Stimulated activated CD8-positive, alpha-beta memory T cell treated with anti-CD3 and anti-CD28 coated beads, Interleukin-4, amount 100 ng/mL, for 4 hours (primary cell): Measurements from ENCODE around the gene RSBN1L.

Experiments
- DNase-seq, 2 donors: peaks; one replicate each; pipeline ENCODE4 v3.0.0-alpha.2; 2020; ENCODE audit warnings: low read depth in 2 of 2, low spot score in 1 of 2

RSBN1L gene

DNA sequence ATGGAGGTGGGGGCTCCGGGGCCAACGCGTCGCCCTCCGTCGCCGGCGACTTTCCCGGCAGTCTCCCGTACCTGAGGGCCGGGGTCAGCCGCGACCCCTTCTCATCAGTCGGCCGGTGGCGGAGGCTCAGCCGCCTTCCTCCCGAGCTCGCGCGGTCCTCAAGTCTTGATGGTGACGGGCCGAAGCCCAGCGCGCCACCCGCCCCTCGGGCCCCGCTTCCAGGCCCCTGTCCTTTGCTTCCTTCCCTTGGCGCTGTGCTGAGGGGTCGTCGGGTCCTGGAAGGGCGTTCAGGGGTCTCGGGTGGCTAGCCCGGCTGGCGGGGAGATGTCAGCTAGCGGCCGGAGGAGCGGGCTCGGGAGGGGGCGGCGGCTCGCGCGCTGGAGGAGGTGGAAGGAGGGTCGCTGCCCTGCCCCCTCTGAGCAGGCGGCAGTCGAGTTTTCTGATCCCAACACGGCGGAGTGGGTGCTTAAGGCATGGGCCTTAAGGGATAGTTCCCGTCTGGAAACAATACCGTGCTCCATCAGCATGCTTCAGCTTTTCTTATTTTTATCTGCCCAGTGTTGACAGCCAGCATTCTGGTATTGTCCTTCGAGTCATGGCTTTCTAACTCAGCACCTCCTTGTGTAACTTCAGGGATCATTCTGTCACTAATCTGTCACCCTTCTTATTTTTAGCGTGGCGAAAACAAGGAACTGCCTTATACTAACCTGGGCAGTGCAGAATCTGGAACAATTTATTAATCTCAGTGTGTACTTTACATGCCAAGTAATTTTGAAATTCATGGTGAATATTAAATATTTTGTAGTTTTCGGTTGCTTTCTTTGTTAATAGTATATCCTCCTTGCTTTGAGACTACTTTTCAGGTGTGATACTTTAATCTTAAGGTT is 103.1 kb downstream of the RSBN1L start:
- no peak for DNase-seq

DNA sequence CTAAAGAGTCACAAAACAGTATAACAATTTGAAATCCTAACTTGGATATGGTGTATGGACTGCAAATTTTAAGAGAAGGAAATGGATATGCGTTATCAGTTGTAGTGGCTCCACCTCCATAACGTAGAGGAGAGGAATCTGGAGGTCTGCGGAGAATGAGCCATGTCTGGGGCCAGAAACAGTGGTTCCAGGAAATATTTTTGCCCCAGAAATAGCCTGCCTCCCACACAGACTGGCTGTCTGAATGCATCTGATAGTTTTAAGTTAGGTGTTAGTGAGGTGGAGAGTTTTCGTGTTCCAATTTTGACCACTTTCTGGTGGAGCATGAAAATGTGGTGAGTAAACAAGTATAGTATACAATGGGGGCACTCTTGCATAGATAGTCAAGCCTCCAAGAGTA is 103.9 kb downstream of the RSBN1L start:
- no peak for DNase-seq

DNA sequence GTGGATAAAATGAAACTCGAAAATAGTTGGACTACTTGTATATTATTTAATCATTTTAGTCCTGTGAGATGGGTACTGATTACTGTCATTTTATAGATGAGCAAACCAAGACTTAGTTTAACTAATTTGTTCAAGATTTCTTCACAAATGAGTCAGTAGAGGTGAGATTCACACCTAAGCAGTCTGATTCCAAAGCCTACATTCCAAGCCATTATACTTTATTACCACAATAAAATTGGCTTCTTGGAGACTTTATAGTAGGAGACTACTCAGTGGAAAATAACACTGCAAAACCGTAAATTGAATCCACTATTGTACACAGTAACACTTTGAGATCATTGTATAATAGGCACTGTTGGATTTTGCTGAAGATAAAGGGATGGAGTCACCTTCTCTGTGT is 104.5 kb downstream of the RSBN1L start:
- DNase-seq = no peak

DNA sequence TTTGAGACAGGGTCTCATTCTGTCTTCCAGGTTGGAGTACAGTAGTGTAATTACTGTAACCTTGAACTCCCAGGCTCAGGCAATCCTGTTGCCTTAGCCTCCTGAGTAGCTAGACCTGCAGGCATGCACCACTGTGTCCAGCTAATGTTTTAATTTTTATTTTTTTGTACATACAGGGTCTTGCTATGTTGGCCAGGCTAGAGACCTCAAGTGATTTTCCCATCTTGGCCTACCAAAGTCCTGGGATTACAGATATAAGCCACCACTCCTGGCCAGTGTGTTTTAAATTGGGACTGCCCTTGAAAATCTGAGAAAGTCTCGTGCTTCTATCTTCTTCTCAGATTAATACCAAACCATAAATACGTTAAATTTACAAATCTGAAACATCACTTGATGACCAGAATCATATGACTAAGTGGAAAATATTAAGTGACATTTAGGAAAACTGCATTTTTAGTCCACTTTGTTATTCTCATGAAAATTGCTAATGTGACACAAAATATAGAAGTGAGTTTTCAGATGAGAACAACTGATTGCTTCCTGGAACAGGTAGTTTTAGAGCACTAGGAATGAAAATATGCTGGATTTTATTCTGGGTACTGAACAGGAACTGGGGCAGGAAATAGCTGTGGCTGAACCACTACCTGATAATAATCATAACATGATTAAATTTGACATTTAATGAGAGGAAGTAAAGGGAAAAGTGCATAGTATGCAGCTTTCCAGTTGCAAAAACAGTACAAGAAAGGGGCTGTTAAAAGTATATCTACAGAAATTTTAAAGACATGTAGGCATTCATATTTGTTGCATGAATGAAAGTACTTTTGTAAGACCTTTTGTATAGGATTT is 106.5 kb downstream of the RSBN1L start:
- no peak for DNase-seq

DNA sequence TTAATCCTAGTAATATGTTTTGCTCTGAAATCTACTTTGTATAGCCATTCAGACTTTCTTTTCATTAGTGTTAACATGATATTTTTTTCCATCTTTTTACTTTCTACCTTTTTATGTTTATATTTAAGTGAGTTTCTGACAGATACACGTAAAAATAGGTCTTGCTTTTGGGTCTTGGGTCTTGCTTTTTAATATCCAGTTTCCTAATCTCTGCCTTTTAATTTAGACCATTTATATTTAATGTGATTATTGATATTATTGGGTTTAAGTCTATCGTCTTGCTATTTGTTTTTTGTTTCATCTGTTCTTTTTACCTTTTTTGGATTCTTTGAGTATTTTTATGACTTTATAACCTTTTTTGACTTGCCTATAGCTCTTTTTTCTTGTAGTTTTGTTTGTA is 110.2 kb downstream of the RSBN1L start:
- DNase-seq = no peak

DNA sequence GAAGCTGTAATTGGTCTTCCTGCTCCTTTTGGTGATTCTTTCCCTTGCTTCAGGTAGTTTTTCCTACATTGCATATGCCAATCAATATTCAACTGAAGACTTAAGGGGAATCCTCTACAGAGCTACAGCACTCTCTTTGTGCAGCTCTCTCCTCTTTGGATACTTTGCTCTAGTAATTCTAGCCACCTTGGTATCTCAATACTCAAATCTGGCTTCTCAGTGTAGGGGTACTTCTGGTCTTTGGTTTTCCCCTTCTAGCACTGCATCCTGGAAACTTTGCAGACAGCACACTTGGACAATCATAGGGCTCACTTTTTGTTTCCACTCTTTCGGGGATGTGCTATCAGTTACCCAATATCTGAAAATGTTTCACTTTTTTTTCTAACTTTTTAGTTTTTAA is 112.3 kb downstream of the RSBN1L start:
- DNase-seq = no peak

DNA sequence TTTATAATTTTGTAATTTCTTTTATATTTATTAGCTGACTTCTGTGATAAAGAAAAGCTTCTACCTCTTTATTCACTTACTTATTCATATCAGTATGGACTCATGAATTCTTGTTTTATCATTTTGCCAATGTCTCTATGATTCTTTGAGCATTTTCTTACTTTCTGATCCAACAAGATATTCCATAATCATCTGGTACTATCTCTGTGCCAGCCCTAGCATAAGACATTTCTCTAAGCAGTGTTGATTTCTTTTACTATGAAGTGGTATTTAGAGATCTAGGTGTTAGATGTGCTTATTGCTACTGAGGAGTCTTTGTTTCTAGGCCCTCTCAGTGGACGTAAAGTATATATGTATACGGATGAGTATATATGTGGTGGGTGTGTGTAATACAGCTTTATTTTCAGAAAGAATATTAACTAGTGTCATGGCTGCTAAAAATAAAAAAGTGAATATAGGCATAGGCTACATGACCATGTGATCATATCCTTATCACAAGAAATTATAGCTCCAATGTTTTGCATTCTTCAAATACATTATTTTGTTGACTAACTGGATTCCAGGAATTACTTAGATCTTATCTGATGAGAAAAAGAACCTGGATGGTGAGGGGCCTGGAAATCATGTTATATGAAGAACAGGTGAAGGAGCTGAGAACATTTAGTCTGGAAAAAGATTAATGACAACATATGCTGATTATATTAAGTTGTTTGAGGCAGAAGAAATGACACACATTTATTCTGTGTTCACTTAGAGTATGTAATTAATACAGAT is 115.4 kb downstream of the RSBN1L start:
- no peak for DNase-seq

DNA sequence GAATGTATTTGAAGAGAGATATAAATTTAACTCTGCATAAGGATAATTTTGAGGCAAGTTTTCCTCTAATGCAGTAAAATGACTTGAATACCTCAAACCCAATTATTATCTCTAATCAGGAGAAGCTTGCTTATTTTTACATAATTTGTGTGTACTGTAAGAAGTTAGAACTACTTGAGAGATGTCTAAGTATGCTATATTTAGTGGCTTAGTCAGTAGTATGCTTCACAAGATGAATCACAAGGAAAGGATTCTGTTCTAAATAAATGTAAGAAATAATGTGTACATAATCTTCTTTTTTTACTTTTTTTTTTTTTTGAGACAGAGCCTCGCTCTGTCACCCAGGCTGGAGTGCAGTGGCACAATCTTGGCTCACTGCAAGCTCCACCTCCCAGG is 116.0 kb downstream of the RSBN1L start:
- DNase-seq = no peak

DNA sequence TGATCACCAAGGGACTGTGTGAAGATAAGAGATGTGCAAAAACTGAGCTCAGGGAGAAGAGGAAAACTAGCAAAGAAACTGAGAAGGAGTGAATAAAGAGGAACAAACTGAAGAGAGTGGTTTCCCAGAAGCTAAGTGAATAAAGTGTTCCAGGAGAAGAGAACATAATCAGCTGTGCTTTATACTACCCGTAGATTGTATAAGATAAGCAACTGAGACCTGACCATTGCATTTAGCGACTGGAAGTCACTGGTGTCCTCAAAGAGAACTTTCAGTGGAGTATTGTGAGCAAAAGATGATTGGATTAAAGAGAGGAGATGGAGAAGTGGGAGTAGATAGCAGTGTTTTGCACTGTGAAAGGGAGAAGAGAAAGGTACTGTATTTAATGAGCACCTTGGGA is 116.9 kb downstream of the RSBN1L start:
- DNase-seq = no peak

DNA sequence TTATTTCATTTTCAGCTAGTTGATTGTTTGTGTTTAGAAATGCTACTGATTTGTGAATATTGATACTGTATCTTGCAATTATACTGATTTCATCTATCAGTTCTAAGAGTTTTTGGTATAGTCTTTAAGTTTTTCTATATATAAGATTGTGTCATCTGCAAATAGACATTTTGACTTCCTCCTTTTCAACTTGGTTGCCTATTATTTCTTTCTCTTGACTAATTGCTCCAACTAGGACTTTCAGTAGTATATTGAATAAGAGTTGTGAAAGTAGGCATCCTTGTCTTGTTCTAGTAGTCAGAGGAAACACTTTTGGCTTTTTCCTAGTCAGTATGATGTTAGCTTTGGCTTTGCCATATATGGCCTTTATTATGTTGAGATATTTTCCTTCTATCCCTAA is 122.8 kb downstream of the RSBN1L start:
- DNase-seq = no peak

DNA sequence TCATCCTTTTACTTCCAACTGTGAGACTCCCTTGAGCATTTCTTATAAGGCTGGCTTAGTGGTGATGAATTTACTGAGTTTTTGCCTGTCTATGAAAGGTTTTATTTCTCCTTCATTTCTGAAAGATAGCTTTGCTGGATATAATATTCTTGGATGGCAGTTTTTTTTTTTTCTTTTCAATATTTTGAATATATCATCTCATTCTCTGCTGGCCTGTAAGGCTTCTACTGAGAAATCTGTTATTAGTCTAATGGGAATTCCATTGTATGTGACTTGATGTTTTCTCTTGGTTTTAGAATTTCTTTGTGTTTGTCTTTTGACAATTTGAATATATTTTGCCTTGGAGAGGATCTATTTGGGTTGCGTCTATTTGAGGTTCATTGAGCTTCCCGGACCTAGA is 124.7 kb downstream of the RSBN1L start:
- no peak for DNase-seq

DNA sequence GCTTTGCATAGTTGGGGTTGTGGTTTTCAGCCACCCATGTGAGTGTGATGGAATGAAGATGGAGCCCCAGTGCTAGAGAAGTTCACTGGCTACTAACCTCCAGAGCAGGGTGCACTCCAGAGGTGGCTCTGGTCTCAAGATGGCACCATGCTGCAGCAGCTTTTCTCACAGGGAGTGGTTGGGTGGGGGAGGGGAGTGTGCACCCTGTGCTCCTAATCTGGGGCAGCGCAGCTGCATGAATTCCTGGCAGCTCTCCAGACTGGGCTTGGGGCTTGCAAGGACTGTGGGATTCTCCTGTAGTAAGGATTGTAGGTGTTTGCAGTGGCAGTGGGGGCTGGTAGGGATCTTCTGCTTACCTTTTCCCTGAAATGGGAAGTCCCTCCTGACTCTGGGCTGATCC is 126.0 kb downstream of the RSBN1L start:
- no peak for DNase-seq

DNA sequence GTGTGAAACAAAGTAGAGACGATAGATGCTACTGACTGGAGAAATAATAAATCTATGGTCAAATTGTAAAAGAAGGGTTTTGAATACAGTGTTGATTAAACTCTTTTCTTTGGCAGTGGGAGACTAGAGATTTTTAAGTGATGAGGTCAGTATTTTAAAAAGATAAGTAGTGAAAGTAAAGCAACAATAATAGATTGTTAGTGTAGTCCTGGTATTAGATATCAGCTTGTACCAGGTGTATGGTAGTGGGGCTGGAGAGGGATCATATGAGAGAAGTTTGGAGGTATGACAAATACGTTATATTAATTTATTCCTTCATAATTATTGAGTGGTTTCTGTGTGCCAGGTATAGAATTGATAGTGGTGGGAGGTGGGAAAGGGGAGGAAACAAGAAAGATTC is 127.5 kb downstream of the RSBN1L start:
- no peak for DNase-seq

DNA sequence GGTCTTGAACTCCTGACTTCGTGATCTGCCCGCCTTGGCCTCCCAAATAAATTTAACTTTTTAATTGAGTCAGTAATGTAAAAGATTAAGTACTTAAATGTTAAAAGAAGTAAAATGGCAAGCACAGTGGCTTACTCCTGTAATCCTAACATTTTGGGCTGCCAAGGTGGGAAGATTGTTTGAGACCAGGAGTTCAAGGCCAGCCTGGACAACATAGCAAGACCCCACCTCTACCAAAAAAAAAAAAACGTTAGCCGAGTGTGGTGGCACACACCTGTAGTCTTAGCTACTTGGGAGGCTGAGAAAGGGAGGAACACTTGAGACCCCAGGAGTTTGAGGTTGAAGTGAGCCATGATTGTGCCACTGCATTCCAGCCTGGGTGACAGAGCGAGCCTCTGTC is 128.4 kb downstream of the RSBN1L start:
- DNase-seq = no peak

DNA sequence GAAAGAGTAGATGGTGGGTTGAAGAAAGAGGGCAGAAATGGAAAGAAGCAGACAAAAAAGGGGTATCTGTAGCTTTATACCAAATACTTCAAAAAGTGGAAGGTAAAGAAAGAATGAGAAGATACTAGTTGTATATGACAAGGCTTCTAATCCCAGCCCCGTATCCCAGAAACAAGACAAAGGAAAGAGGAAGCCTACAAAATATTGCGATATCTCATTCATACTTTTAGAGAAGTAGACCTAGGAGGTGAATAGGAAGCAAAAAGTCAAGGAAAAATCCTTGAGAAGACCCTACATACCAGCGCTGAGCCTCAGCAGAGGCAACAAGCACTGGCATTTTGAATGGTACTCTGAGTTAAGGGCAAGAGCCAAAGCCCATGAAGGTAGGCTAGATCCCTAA is 128.9 kb downstream of the RSBN1L start:
- no peak for DNase-seq

DNA sequence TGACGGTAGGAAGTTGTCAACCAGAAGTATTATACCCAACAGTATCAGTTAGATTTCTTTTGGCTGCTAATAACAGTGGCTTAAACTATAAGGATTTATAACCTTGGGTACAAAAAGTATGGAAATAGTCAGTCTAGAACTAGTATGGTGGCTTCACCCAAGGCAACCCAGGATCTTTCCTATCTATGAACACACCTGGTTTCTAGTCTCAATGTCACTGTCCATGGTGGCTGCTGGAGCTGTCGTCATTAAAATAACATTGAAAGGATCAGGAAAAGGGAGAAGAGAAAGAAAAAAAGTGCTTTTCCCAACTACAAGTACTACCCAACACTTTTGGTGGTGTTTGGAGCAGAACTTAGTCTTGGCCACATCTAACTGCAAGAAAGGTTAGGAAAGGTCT is 130.0 kb downstream of the RSBN1L start:
- DNase-seq = no peak

DNA sequence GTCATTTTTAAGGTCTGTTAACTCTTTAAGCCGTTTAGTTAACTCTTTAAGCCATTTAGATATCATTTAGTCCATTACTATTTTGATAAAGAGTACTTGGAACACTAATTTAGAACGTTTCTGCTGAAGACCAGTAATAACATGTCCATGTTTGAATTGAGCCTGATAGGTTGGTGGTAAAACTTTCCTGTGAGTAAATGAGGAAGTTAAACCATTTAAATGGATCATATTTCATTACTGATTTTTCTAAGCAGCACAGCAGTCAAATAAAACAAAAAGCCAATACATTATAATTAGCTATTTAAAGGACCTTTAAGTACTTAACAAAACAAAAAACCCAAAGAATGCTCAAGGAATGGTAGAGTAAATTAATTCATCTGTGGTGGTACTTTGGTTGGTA is 131.7 kb downstream of the RSBN1L start:
- no peak for DNase-seq

DNA sequence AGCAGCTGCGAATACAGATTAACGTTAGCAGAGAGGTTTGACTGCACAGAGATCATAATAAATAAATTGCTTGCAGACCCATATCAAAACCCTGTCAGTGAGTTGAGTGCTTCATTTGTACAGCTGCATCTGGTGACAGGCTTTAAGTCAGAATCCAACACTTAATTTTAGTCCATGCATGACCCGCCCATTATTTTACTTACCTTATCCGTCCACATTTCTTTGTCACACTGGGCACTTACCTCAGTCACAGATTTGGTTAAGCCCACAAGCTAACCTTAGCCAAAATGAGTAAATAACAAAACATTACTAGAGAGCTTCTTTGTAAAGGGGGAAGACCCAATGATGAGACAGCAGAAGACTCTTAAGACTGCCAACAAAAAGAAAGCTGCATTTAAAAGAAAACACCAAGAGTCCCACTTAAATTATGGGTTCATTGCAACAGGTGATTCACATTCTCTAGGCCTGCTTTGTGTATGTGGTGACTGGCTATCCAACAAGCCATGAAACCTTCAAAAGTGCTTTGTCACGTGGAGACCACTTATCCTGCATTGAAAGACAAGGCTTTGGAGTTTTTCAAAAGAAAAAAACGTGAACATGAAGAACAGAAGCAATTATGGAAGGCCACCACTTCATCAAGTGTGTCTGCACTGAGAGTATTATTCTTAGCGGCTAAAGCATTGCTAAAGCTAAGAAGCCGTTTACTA is 134.5 kb downstream of the RSBN1L start:
- DNase-seq = no peak

DNA sequence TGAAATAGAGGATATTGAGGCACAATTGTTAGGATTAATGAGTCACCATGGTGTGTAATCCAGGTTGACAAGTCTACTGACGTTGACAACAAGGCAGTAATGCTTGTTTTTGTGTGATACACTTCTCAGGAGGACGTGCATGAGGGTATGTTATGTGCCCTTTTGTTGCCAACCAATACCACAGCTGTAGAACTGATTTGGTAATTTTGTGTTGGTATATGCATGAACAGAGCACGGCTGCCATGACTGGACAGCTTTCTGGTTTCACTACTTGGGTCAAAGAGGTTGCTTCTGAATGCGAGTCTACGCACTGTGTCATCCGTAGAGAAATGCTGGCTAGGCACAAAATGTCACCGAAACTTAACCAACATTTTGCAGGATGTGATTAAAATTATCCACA is 135.2 kb downstream of the RSBN1L start:
- no peak for DNase-seq

DNA sequence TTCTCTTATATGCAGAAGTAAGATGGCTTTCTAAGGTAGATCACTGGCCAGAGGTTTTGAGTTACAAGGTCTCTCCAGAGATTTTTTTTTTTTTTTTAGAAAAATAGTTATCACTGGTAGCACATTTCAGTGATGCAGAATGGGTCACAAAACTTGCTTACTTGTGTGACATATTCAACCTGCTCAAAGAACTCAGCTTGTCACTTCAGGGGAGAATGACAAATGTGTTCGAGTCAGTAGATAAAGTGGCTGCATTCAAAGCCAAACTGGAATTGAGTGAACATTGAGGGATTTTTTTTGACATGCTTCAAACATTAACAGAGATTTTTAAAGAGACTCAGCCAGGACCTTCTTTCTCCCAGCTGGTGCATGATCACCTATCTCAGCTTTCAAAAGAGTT is 135.7 kb downstream of the RSBN1L start:
- DNase-seq = no peak
